ENCODE results near the gene SPG11.
"Not testable (repeated sequence)": the region's sequence is repeated elsewhere in the genome, so short reads cannot be mapped to it uniquely, and the experiment has no call there.

SPG11 gene, protein sequence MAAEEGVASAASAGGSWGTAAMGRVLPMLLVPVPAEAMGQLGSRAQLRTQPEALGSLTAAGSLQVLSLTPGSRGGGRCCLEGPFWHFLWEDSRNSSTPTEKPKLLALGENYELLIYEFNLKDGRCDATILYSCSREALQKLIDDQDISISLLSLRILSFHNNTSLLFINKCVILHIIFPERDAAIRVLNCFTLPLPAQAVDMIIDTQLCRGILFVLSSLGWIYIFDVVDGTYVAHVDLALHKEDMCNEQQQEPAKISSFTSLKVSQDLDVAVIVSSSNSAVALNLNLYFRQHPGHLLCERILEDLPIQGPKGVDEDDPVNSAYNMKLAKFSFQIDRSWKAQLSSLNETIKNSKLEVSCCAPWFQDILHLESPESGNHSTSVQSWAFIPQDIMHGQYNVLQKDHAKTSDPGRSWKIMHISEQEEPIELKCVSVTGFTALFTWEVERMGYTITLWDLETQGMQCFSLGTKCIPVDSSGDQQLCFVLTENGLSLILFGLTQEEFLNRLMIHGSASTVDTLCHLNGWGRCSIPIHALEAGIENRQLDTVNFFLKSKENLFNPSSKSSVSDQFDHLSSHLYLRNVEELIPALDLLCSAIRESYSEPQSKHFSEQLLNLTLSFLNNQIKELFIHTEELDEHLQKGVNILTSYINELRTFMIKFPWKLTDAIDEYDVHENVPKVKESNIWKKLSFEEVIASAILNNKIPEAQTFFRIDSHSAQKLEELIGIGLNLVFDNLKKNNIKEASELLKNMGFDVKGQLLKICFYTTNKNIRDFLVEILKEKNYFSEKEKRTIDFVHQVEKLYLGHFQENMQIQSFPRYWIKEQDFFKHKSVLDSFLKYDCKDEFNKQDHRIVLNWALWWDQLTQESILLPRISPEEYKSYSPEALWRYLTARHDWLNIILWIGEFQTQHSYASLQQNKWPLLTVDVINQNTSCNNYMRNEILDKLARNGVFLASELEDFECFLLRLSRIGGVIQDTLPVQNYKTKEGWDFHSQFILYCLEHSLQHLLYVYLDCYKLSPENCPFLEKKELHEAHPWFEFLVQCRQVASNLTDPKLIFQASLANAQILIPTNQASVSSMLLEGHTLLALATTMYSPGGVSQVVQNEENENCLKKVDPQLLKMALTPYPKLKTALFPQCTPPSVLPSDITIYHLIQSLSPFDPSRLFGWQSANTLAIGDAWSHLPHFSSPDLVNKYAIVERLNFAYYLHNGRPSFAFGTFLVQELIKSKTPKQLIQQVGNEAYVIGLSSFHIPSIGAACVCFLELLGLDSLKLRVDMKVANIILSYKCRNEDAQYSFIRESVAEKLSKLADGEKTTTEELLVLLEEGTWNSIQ (N-terminal part only)

DNA sequence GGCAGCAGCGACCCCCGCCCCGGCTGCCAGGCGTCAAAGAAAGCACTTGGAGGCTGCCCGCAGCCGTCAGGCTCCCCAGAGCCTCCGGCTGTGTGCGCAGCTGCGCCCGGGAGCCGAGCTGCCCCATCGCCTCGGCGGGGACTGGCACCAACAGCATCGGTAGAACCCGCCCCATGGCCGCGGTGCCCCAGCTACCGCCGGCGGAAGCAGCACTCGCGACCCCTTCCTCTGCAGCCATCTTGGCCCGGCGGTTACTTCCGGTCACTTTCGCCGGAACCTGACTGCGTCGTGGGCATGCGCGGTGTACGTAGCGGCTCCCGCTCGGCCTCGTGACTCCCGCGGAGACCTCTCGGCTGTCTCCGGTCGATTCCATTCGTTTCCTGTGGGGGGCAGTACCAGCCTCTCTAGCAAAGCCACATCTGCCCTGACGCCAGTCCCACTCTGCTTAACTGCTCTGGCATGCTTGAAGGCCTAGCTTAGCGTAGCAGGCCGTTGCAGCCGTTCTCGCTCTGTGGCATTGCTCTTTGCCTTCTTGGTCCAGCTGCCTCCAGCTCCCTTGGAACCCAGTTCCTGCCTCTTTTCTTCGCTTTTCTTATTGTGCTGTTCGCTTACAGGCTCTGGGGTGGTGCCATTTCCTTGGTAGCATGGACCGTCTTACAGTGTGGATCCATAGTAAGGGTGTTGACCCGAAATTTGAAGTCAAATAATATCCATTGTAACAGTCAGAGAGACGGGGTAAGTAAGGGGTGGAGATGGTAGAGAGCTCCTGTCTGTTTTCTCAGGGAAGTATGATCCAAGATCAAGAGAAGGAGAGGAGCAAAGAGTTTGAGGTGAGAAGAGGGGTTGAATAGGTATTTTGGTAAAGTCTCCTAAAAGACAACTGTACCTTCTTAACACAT, at the start of gene SPG11:
TSS of gene SPG11 (minus strand) at position 253 of the 899 bp plus-strand sequence. CDS start at position 238, 15 bp downstream.
- peak; percentile 97 to 98 for DNase-seq (ENCODE audit: low read depth in 2 of 2)

DNA sequence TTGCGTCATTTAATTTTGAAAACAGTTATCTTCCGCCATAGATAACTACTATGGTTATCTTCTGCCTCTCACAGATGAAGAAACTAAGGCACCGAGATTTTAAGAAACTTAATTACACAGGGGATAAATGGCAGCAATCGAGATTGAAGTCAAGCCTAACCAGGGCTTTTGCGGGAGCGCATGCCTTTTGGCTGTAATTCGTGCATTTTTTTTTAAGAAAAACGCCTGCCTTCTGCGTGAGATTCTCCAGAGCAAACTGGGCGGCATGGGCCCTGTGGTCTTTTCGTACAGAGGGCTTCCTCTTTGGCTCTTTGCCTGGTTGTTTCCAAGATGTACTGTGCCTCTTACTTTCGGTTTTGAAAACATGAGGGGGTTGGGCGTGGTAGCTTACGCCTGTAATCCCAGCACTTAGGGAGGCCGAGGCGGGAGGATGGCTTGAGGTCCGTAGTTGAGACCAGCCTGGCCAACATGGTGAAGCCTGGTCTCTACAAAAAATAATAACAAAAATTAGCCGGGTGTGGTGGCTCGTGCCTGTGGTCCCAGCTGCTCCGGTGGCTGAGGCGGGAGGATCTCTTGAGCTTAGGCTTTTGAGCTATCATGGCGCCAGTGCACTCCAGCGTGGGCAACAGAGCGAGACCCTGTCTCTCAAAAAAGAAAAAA, 49.0 kb upstream of the SPG11 start:
- peak; percentile 42 to 58 for DNase-seq (ENCODE audit: low read depth in 2 of 2)

DNA sequence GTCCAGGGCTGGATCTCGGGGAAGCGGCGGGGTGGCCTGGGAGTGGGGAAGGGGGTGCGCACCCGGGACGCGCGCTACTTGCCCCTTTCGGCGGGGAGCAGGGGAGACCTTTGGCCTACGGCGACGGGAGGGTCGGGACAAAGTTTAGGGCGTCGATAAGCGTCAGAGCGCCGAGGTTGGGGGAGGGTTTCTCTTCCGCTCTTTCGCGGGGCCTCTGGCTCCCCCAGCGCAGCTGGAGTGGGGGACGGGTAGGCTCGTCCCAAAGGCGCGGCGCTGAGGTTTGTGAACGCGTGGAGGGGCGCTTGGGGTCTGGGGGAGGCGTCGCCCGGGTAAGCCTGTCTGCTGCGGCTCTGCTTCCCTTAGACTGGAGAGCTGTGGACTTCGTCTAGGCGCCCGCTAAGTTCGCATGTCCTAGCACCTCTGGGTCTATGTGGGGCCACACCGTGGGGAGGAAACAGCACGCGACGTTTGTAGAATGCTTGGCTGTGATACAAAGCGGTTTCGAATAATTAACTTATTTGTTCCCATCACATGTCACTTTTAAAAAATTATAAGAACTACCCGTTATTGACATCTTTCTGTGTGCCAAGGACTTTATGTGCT, 48.4 kb upstream of the SPG11 start:
- no peak for DNase-seq (ENCODE audit: low read depth in 2 of 2)

DNA sequence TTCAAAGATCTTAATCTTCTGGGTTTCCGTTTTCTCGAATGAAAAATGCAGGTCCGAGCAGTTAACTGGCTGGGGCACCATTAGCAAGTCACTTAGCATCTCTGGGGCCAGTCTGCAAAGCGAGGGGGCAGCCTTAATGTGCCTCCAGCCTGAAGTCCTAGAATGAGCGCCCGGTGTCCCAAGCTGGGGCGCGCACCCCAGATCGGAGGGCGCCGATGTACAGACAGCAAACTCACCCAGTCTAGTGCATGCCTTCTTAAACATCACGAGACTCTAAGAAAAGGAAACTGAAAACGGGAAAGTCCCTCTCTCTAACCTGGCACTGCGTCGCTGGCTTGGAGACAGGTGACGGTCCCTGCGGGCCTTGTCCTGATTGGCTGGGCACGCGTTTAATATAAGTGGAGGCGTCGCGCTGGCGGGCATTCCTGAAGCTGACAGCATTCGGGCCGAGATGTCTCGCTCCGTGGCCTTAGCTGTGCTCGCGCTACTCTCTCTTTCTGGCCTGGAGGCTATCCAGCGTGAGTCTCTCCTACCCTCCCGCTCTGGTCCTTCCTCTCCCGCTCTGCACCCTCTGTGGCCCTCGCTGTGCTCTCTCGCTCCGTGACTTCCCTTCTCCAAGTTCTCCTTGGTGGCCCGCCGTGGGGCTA, 47.8 kb upstream of the SPG11 start, which contains the start of the genes B2M and PATL2:
TSS of gene B2M (plus strand) at position 422 of the 647 bp plus-strand sequence. CDS start at position 452, 30 bp downstream.
TSS of gene PATL2 (minus strand) at position 228 of the 647 bp plus-strand sequence. CDS start 34,833 bp downstream, outside the sequence.
- peak; percentile 89 to 92 for DNase-seq (ENCODE audit: low read depth in 2 of 2)

DNA sequence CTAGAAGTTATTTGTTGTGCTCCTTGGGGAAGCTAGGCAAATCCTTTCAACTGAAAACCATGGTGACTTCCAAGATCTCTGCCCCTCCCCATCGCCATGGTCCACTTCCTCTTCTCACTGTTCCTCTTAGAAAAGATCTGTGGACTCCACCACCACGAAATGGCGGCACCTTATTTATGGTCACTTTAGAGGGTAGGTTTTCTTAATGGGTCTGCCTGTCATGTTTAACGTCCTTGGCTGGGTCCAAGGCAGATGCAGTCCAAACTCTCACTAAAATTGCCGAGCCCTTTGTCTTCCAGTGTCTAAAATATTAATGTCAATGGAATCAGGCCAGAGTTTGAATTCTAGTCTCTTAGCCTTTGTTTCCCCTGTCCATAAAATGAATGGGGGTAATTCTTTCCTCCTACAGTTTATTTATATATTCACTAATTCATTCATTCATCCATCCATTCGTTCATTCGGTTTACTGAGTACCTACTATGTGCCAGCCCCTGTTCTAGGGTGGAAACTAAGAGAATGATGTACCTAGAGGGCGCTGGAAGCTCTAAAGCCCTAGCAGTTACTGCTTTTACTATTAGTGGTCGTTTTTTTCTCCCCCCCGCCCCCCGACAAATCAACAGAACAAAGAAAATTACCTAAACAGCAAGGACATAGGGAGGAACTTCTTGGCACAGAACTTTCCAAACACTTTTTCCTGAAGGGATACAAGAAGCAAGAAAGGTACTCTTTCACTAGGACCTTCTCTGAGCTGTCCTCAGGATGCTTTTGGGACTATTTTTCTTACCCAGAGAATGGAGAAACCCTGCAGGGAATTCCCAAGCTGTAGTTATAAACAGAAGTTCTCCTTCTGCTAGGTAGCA, 47.0 kb upstream of the SPG11 start:
- DNase-seq (ENCODE audit: low read depth in 2 of 2): no peak

DNA sequence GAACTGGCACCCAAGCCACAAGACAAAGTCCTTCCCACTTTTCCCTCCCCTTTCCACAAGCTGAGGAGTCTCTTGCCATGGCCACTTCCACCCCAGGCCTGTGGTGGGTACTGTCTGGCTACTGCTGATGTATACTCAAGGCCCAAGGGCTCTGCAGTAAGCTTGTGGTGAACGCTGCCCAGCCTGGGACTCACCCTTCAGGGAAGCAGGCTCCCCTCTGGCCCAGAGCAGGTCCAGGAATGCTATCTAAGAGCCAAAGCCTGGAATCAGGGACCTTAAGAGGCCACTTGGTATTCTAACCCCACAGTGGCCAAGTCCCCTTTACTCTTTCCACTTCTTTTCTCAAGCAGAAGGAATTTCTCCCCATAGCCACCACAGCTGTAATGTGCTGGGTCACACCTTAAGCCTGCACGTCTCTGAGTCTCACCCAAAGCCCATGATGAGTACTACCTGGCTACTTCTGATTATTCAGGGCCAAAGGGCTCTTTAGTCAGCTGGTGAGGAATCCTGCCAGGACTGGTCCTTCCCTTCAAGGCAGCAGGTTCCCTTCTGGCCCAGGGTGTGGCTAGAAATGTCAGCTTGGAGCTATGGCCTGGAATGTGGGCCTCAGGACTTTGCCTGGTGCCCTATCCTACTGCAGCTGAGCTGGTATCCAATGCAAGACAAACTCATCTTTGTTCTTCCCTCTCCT, 43.6 kb upstream of the SPG11 start:
- no peak for DNase-seq (ENCODE audit: low read depth in 2 of 2)

DNA sequence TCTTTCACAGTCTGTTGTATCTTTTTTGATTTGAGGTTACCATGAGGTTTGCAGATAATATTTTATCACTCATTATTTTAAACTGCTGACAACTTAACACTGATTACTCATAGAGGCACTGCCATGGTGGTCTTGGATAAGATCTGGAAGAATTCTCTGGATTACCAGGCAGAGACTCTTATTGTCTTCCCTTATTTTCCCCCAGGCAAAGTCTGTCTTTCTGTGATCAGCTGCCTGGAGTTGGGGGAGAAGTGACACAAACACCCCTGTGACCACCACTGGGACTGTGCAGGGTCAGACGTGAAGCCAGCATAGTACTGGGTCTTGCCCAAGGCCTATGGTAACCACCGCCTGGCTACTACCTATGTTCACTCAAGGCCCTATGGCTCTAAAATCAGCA, 42.9 kb upstream of the SPG11 start:
- DNase-seq (ENCODE audit: low read depth in 2 of 2): no peak

DNA sequence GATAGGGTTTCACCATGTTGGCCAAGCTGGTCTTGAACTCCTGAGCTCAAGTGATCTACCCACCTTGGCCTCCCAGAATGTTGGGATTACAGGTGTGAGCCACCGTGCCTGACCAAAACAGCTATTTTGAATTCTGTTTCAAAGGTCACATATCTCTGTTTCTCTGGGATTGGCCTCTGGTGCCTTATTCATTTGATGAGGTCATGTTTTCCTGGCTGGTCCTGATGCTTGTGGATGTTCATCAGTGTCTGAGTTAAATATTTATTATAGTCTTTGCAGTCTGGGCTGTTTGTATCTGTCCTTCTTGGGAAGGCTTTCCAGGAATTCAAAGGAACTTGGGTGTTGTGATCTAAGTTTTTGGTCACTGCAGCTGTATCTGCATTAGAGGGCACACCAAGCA, 42.5 kb upstream of the SPG11 start:
- no peak for DNase-seq (ENCODE audit: low read depth in 2 of 2)

DNA sequence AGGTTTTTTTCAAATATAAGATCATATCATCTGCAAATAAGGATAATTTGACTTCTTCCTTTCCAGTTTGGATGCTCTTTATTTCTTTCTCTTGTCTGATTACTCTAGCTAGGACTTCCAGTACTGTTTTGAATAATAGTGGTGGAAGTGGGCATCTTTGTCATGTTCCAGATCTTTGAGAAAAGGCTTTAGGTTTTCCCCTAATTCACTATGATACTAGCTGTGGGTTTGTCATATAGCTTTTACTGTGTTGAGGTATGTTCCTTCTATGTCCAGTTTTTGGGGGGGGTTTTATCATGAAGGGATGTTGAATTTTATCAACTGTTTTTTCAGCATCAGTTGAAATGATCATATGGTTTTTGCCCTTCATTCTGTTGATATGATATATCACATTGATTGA, 37.2 kb upstream of the SPG11 start:
- DNase-seq (ENCODE audit: low read depth in 2 of 2): not testable (repeated sequence)

DNA sequence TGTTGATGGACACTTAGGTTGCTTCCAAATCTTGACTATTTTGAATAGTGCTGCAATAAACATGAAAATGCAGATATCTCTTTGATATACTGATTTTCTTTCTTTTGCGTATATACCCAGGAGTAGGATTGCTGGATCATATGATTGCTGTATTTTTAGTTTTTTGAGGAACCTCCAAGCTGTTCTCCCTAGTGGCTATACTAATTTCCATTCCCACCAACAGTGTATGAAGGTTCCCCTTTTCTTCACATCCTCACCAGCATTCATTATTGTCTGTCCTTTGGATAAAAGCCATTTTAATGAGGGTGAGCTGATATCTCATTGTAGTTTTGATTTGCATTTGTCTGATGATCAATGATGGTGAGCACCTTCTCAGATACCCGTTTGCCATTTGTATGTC, 35.2 kb upstream of the SPG11 start:
- no peak for DNase-seq (ENCODE audit: low read depth in 2 of 2)

DNA sequence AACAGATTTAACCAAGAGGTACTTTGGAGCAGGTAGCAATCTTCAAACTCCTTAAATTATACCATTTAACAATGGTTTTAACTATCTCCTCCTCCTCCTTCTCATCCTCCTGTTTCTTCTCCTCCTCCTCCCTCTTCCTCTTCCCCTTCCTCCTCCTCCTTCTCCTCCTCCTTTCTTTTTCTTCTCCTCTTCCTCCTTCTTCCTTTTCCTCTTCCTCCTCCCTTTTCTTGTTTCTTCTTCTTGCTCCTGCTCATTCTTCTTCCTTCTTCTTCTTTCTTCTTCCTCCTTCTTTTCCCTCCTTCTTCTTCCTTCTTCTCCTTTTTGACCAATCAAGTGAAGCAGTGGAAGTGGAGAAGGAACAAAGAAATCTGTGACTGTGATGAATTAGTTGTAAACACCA, 33.6 kb upstream of the SPG11 start:
- DNase-seq (ENCODE audit: low read depth in 2 of 2): no peak

DNA sequence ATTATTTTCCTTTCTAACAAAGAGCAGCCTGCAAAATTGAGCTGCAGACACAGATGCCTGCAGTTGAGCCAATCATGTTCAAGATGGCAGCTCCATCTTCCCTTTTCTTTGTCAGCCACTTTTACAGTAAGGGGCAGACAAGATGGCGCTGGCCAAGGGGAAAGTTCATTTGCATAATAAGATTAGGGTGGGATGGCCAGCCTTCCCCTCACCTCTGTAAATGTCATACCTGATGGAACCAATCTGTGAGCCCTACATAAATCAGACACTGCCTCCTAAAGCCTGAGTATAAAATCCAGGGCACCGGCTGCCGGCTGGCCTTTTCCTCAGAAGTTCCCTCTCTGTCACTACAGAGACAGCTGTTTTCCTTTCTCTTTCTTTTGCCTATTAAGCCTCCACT, 31.8 kb upstream of the SPG11 start:
- no peak for DNase-seq (ENCODE audit: low read depth in 2 of 2)

DNA sequence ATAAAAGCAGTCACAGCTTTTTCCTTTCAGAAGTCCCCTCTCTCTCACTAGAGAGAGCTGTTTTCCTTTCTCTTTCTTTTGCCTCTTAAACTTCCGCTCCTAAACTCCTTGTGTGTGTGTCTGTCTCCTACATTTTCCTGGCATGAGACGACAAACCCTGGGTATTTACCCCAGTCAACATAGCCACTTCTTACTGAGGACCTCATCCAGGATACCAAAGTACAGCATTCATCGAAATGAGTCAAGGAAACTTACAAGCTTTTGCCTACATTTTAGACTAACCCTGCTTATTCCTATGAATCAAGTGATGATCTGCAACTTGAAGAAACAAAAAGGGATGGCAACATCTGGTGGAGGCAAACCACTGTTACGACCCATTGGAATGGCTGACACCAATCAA, 31.0 kb upstream of the SPG11 start:
- DNase-seq (ENCODE audit: low read depth in 2 of 2): no peak

DNA sequence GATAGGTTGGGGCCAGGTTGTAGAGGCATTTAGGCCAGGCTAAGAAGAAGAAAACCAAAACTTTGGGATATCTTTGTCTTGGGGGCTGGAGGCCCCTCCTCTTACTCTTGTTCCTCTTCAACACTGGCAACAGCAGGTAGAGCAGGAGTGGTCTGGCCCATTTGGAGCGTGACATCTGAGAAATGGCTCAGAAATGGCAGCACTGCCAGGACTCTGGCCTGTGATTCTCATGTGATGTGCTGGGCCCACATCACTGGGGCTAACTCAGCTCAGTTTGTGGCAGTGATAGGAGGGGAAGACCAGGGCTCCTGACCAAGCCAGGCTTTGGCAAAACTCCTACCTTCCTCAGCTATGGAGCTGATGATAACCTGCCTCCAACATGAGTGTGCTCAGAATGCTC, 29.2 kb upstream of the SPG11 start:
- no peak for DNase-seq (ENCODE audit: low read depth in 2 of 2)

DNA sequence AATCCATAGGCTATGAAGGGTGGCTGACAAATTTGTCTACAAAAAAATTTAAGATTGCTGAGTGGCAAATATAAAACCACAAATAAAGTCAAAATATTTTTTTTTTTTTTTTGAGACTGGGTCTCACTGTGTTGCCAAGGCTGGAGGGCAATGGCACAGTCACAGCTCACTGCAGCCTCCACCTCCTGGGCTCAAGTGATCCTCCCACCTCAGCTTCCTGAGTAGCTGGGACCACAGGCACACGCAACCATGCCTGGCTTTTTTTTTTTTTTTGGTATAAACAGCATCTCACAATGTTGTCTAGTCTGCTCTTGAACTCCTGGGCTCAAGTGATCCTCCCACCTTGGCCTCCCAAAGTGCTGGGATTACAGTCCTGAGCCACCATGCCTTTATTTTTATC, 26.8 kb upstream of the SPG11 start:
- not testable (repeated sequence) for DNase-seq (ENCODE audit: low read depth in 2 of 2)

DNA sequence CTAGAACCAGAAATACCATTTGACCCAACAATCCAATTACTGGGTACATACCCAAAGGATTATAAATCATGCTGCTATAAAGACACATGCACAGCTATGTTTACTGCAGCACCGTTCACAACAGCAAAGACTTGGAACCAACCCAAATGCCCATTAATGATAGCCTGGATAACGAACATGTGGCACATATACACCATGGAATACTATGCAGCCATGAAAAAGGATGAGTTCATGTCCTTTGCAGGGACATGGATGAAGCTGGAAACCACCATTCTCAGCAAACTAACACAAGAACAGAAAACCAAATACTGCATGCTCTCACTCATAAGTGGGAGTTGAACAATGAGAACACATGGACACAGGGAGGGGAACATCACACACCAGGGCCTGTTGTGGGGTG, 25.9 kb upstream of the SPG11 start:
- DNase-seq (ENCODE audit: low read depth in 2 of 2): not testable (repeated sequence)
